ENCODE data around the gene ZSCAN29.
"Not testable (repeated sequence)": the region's sequence is repeated elsewhere in the genome, so short reads cannot be mapped to it uniquely, and the experiment has no call there.

ZSCAN29 gene

DNA sequence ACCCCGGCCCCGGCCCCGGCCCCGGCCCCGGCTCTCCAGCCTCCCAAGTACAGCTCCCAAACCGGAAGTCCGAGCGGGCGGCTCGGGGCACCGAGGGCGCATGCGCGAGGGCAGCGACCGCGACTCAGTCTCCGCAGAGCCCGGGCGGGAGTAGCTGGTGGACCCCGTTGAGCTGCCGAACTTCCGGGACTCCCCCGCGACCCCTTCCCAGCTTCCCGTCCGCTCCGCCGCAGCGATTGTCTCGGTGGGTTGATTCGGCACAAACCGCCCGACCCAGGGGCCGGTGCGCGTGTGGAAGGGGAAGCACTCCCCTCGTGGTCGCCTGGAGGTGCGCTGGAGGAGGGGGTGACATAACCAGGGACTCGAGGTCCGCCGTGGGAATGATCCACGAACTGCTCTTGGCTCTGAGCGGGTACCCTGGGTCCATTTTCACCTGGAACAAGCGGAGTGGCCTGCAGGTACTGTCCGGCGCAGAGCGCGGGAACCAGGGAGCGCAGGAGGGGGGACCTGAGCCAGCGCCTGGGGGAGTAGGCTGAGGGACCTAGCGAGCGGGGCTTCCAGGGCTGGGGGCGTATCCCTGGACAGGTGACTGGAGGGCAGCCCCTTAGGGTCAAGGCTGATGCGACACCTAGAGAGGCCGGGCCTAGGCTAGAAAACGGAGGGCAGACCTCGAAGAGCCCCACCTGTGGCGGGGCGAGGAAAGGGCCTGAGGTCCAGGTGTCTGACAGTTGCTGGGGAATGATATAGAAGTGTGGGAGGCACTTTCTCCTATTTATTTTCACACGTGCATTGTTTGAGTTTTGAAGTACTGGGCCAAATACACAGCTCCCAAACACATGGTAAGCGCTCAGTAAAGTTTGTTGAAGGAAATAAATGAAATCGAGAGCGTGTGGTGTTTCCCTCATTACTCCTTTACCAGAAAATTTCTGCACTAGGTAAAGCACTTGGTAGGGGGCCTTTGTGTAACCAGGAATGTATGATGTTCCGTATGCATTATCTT is at the start of gene ZSCAN29, which contains the start of gene TUBGCP4:
Gene ZSCAN29 (minus strand): TSS at position 69 of the 1,000 bp plus-strand sequence. CDS start 1,130 bp downstream, outside the sequence.
Gene TUBGCP4 (plus strand): TSS at position 127 of the 1,000 bp plus-strand sequence. CDS start 254 bp downstream, at position 381.
- DNase-seq, result peak; percentile 91

DNA sequence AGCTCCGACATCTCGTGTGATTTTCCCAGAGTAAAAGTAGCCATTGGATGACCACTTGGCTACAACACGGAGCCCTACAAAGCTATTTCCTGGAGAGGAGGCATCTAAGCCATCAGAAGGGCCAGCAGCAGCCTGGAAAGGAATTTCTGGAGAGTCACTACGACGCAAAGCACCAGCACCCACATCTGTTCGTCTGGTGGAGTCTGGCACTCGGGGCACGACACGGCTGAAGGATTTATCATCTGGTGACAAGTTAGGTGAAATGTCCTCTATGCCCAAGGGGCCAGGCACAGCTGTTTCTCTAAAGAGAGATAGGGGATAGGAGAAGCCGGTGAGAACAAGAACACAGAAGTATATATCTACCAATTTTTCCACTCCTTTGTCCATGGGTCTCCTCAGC is 49.6 kb upstream of the ZSCAN29 start:
- DNase-seq, result no peak

DNA sequence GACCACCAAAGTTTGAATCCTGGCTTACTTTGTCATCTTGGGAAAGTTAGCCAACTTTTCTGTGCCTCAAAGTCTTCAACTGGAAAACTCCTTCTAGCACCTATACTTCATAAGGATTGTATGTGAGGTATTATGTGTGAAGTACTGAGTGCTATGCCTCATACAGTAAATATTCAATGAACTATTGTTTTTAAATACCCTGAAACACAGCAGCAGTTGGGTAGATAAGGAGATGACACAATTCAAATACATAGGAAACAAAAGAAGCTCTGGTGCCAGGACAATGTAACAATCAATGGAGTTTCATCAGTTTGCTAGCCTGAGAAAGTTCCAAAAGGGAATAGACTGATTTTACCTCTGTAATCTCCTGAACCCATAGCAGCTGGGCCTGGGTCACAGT is 43.4 kb upstream of the ZSCAN29 start:
- DNase-seq, result no peak

DNA sequence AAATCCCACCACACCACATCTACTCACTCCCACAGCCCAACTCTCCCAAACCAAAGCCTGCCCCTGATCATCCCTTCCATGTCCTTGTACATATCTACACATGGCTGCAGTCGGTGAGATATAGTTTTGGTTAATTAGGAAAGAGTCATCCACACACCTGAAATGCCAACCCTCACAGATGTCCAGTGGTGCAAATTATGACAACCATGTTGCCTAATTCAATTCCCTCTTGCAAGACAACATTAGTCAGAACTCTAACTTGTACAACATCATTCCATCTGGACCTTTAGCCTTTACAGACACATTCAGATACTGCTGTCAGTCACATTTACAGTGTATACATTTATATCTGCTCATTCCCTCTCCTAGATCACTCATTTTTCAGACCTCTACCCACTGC is 41.3 kb upstream of the ZSCAN29 start:
- DNase-seq, result no peak

DNA sequence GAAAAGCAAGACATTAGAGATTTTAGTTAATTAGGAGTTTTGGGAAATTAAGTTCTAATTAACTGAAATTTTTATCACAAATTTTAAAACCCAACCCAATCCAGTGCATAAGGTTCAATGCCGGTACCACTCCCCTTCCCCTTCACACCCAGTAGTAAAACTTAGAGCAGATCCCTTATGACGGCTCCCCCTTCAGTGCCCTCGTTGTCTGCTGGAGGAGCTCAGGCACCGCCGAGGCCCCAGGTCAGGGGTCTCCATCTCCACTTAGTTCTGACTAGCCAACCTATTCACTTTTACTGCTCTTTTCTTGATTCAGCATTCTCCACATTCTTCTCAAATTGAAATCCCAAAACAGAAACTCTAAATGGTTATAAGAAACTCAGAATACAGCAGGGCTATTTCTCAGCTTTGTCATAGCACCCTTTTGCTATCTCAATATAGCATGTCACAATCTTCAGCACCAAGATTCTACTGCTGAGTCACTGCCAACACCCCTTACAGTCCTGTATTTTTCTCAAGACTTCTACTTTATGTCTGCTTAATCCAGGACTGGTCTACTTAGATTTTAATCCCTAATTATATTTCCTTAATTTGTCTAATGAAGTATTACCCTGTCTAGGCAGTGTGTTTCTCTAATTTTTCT is 39.9 kb upstream of the ZSCAN29 start:
- no peak for DNase-seq

DNA sequence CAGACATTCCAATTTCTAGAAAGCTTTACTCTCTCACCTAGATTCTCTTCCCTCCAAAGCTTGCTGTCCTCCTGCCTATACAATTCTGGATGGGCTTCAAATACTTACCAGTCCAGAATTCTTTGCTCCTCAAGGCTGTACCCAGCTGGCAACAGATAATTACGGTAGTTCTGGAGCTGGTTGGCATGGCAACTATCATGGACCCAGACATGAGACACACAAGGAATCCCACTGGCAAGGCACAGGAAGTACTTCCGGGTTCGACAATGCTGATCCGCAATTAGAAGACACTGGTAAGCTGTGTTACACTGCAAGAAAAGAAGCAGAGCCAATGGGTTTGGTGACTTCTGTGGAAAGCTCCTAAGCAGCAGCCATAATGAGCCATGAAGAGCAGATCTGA is 37.9 kb upstream of the ZSCAN29 start:
- DNase-seq, result no peak

DNA sequence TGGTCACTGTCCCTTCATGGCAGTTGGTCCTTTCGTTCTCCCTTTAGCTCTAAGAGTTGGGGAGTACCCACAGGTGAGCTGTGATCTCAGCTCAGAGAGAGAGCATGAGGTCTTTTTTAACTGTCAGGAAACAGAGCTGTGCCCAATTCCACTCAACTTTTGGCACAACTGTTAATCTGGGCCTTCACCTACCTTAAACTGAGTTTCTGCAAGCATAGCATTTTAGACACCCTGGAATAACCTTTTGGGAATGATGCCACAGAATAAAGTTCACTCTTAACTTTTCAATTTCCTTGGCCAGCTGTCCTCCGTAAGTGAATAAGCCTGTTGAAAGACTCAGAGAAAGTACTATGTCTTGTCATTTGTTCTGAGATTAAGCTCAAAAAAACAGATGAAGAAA is 36.0 kb upstream of the ZSCAN29 start:
- DNase-seq, result no peak

DNA sequence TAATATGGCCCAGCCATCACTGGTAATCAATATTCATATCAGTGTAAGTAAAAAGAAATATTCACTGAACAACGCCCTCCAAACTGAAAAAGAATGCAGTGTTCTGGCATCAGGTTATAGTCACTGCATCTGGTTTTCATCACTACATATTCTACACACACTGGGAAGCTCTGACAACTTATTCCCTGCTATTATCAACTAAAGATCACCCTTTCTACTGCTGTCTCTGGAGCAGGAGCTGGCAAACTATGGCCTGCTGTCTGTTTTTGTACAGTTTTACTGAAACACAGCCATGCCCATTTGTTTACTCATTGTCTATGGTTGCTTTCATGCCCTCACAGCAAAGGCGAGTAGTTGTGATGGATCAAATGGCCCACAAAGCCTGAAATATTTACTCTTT is 35.3 kb upstream of the ZSCAN29 start:
- DNase-seq, result no peak

DNA sequence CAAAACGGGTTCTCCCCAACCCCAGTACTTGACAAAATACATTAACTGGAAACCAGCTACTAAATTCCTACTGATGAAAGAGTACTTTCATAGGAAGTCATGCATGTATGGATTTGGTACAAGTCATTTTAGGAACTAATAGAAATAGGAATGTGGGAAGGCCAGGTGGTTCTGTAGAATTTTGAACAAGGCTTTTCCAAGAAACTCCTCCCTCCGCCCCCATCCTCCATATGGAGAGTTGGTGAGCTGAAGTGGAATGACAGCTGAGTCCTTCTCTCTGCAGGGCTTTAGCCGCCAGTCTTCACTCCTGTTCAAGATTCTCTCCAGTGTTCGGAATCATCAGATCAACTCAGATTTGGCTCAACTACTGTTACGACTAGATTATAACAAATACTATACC is 33.3 kb upstream of the ZSCAN29 start:
- DNase-seq, result no peak

DNA sequence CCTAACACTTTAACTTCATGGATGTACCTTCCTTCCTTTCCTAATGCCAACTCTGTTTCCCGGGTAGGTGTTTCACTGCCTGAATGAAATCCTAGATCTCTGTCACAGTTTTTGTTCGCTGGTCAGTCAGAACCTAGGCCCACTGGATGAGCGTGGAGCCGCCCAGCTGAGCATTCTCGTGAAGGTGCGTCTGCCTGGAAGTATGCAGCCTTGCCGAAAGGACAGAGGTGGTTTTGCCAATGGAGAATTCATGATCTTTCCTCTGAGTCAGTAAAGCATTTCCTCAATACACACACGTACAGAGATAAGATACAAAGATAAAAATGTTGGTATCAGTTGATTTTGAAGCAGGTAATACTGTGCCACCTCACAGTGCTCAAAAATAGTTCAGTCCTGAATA is 32.8 kb upstream of the ZSCAN29 start:
- no peak for DNase-seq

DNA sequence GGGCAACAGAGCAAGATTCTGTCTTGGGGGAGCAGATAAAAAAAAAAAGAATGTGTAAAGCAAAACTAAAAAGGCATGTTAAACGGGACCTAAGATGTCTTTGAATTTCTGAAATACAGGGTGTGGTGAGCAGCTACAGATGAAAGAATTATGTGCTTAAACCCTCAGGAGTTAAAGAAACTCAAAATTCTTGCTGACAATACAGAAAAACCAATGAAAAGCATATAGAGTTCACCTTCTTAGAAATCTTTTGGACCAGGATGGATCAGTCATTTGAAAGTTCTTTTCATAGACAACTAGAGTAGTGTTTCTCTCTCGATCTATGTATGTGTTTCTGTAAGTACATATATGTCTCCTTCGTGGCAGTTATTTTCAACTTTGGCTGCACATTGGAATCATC is 31.4 kb upstream of the ZSCAN29 start:
- no peak for DNase-seq

DNA sequence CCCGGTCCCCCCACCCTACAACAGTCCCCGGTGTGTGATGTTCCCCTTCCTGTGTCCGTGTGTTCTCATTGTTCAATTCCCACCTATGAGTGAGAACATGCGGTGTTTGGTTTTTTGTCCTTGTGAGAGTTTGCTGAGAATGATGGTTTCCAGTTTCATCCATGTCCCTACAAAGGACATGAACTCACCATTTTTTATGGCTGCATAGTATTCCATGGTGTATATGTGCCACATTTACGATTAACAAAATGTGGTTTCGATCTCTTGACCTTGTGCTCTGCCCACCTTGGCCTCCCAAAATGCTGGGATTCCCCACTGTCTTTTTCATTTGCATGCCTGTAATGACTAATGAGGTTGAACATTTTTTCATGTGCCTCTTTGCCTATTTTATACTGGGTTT is 22.7 kb upstream of the ZSCAN29 start:
- DNase-seq, result not testable (repeated sequence)

DNA sequence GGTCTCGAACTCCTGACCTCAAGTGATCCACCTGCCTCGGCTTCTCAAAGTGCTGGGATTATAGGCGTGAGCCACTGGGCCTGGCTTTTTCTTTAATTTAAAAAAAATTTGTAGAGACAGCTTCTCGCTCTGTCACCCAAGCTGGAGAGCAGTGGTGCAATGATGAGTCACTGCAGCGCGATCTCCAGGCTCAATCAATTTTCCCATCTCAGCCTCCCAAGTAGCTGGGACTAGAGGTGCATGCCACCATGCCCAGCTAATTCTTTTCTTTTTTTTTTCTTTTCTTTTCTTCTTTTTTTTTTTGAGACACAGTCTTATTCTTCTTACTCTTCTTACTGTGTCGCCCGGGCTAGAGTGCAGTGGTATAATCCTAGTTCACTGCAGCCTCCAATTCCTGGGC is 19.9 kb upstream of the ZSCAN29 start:
- no peak for DNase-seq

DNA sequence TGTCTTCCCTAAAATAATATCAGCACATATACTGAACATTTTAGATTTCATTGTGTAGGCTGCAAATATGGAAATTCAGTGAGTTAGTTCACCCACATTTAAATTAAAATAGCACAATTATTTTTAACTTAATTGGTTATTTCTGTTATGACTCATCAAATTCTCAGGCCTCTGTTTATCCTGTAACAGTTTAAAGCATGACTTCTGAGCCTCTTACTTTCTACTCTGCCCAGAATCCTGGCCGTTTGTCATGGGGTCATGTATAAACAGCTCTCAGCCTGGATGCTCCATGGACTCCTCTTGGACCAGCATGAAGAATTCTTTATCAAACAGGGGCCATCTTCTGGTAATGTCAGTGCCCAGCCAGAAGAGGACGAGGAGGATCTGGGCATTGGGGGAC is 12.2 kb upstream of the ZSCAN29 start:
- DNase-seq, result no peak

DNA sequence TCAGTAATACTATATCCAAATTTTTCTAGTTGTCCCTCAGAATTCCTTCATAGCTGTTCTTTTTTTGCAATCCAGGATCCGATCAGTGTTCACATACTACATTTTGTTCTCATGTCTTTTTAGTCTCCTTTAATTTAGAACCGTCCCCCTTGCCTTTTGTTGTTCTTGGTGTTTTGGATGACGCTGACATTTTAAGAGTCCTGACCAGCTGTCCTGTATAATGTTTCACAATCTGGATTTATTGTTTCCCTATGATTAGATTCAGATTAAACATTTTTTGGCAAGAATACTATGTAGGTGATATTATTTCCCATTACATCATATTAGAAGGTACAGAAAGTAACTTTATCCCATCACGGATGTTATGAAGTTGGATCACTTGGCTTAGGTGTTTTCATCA is 11.5 kb upstream of the ZSCAN29 start:
- DNase-seq, result no peak

DNA sequence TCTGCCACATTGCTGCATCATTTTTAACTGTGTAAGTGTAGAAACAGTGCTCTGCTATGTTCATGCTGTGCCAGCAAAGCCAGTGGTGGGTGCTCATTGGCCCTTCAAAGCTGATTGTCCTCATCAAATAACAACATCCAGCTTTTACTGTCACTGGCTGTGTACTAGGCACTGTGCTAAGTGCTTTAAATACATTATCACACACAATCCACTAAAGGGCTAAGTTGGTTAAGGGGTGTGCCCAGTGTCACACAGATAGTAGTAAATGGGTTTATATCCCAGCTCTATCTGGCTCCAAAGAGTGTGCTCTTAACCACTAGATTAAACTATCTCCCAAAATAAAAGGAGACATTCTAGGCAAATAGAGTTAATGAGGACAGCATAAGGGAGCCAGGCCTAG is 7.8 kb upstream of the ZSCAN29 start:
- no peak for DNase-seq

DNA sequence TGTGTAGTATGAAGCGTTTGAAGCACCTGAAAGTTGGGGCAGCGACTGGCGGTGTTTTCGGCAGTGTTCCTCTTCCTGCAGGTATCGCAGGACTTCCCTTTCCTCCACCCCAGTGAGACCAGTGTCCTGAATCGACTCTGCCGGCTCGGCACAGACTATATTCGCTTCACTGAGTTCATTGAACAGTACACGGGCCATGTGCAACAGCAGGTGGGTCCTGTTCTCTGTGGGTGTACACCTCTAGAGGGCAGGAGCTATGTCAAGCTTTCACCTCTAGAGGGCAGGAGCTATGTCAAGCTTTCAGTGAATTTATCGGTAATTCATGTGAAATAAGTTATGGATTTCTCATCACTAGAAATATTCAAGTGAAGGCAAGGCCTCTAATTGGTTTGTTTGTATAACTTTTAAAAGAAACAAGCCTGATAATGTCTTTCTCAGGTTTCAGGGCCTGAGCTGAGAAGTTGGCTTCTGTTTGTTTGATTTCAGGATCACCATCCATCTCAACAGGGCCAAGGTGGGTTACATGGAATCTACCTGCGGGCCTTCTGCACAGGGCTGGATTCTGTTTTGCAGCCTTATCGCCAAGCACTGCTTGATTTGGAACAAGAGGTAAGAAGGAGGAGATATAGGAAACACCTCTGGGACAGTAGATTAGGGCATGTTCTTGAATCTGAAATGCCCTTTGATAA is 5.3 kb upstream of the ZSCAN29 start:
- DNase-seq, result no peak

DNA sequence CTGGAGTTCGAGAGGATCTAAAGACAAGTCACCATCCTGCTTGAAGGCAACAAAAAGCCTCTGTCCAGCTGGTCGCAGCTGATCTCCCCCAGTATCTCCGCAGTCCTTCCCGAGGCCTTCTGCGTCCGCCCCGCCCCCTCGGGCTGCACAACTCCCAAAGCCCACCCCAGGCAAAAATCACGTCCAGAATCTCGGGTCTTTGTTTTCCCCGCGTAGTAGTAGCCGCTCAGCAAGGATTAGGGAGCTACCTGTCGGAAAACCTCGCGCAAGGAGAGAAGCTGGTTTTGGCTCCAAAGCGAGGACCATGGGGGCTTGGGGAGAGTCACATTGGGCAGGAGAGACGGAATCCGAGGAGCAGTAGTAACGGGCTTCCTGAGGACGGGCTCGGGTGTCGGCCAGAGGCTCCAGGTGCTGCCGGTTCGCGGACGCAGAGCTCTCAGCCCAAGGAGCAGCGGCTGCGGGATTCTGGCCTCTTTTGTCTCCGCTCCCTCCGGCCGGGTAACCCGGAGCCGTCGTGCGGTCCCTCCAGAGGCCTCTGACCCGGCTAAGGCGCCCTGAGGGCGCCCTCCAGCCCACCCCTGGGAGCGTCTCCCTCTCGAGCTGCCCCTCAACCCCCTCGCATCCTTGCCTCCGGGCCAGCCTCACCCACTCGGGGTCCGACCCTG is 401 bp downstream of the ZSCAN29 start:
- peak; percentile 60 for DNase-seq

DNA sequence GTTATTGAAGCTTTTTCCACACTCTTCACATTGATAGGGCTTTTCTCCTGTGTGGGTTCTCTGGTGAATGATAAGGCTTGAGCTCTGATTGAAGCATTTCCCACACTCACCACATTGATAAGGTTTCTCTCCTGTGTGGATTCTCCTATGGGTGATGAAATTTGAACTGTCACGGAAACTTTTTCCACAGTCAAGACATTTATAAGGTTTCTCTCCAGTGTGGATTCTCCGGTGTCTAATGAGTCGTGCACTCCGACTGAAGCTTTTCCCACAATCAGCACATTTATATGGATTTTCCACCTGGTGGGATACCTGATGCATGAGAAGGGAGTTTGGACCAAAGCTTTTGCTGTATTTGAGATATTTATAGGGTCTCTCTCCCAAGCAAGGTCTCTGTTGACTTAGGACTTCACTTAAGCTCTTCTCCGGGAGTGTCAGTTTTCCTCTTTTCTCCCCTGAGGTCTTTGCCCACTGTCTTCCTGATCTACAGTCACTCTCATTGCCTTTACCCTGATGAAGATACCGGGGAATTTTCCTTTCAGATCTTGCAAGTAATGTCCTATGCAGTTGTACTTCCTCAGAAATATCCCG is 9.4 kb downstream of the ZSCAN29 start:
- DNase-seq, result no peak

DNA sequence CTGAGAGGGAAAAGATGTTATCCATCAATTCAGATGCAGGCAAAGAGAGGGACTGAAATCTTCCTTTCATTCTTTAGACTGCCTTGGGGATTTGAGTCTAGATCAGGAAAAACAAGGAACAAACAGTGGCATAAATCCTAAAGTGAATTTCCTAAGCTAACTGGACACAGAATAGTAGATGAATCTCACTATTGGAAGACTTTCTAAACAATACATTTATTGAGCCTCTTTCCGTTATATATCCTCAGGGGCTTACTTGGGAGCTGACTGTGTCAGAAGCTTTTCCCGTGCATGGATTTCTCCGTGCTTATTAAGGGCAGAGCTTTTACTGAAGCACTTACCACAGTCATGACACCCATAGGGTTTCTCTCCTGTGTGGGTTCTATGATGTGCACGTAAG is 10.0 kb downstream of the ZSCAN29 start:
- DNase-seq, result no peak

DNA sequence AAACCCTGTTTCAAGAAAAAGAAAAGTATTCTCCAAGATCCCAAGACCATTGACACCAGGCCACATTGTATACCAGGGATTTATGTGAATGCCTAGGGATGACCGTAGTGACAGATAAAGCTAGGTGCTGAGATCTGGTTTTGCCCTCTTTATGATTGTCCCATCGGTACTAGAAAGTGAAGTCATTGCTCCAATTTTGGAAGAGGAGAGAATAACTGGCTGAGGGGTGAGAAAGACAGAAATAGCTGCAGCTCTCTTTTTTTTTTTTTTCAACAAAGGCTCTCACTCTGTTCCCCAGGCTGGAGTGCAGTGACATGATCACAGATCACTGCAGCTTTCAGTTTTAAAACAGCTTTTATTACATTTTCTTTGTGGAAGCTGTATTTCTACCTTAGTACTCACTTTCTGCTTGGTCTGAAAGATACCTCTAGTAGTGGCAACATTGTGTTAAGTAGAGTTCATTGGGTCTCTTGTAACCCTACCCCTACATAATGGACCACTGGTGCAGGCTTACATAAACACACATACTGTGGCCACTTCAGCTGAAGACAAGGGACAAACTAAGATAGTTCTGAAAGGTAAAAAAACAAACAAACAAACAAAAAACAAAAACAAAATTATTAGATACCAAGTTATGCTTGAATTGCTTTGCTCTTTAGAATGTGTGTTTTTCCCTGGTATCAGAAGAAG is 18.0 kb downstream of the ZSCAN29 start:
- DNase-seq, result no peak

DNA sequence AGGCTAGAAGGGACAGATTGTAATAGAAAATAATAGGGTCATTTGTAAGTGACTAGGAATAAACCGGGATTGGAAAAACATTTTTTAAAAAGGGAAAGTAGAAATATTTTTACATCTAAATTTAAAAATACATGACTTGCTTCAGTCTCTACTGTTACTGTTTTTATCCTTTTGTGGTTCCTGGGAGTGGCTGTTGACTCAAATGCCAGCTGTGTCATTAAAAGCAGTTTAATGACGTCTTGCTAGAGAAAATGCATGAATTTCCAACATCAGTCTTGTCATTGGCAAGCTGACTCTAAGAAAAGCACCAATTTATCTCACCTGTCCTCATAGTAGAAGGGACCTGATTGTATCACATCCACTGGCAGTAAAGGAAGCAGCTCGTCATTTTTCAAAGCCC is 23.7 kb downstream of the ZSCAN29 start:
- no peak for DNase-seq

All from right forelimb (tissue), 1 donor.